Measurements from ENCODE around the gene SPRTN.

Gene SPRTN

GRCh38 chr1:231396643-231397042 is 58.5 kb downstream of the SPRTN start:
- Histone ChIP-seq H3K9me3 (ENCODE audit: control insufficient read depth in 1 of 2, low read length in 2 of 2) (no peaks in the 10 kb centered on the region), H3K36me3 (ENCODE audit: control insufficient read depth in 1 of 2, insufficient read depth in 2 of 2, low read length in 2 of 2) (no peaks in the 10 kb centered on the region)

GRCh38 chr1:231397886-231398671 is 60.0 kb downstream of the SPRTN start:
- Histone ChIP-seq H3K27ac (ENCODE audit: low read length) (no peak overlapping the region), H3K27me3 (ENCODE audit: low read depth, low read length) (no peaks in the 10 kb centered on the region), H3K36me3 (ENCODE audit: control insufficient read depth in 1 of 2, insufficient read depth in 2 of 2, low read length in 2 of 2) (no peaks in the 10 kb centered on the region), H3K4me1 (ENCODE audit: control insufficient read depth in 1 of 2, insufficient read depth in 2 of 2, low read length in 2 of 2) (peaks cover 4 to 26% of the 10 kb centered on the region in 2 donors), H3K4me3 (ENCODE audit: low read depth in 1 of 2, low read length in 2 of 2) (no peak overlapping the region), H3K9me3 (ENCODE audit: control insufficient read depth in 1 of 2, low read length in 2 of 2) (no peaks in the 10 kb centered on the region)

More at GRCh38 chr1:231396643-231397042, 58.5 kb downstream of the SPRTN start:
- Histone ChIP-seq H3K27me3 (ENCODE audit: low read depth, low read length) (no peaks in the 10 kb centered on the region), H3K4me3 (ENCODE audit: low read depth in 1 of 2, low read length in 2 of 2) (no peak overlapping the region), H3K27ac (ENCODE audit: low read length) (no peak overlapping the region), H3K4me1 (ENCODE audit: control insufficient read depth in 1 of 2, insufficient read depth in 2 of 2, low read length in 2 of 2) (peaks cover 4 to 26% of the 10 kb centered on the region in 2 donors)

- H3K4me3 ChIP-seq (ENCODE audit: low read depth in 1 of 2, low read length in 2 of 2): no peak overlapping the region
- no peak overlapping the region for H3K27ac ChIP-seq (ENCODE audit: low read length)
- no peaks in the 10 kb centered on the region for H3K27me3 ChIP-seq (ENCODE audit: low read depth, low read length)
- peaks cover 0 to 8% of the 10 kb centered on the region in 2 donors for H3K4me1 ChIP-seq (ENCODE audit: control insufficient read depth in 1 of 2, insufficient read depth in 2 of 2, low read length in 2 of 2)
- no peaks in the 10 kb centered on the region for H3K36me3 ChIP-seq (ENCODE audit: control insufficient read depth in 1 of 2, insufficient read depth in 2 of 2, low read length in 2 of 2)
- no peaks in the 10 kb centered on the region for H3K9me3 ChIP-seq (ENCODE audit: control insufficient read depth in 1 of 2, low read length in 2 of 2)
These were observed 63.4 kb downstream of the SPRTN start for GRCh38 chr1:231401478-231401877.

GRCh38 chr1:231404318-231404717 is 66.2 kb downstream of the SPRTN start:
- peaks cover 5 to 28% of the 10 kb centered on the region in 2 donors for H3K4me1 ChIP-seq (ENCODE audit: control insufficient read depth in 1 of 2, insufficient read depth in 2 of 2, low read length in 2 of 2)

More at GRCh38 chr1:231404318-231404717, 66.2 kb downstream of the SPRTN start:
- H3K9me3 ChIP-seq (ENCODE audit: control insufficient read depth in 1 of 2, low read length in 2 of 2): no peaks in the 10 kb centered on the region
- no peaks in the 10 kb centered on the region for H3K27me3 ChIP-seq (ENCODE audit: low read depth, low read length)
- H3K4me3 ChIP-seq (ENCODE audit: low read depth in 1 of 2, low read length in 2 of 2): no peak overlapping the region
- H3K27ac ChIP-seq (ENCODE audit: low read length): no peak overlapping the region
- no peaks in the 10 kb centered on the region for H3K36me3 ChIP-seq (ENCODE audit: control insufficient read depth in 1 of 2, insufficient read depth in 2 of 2, low read length in 2 of 2)
